ENCODE data around the gene PAGE4. TPM values are rescaled to one million over a fixed set of nuclear protein-coding genes. Genes with fewer than 3 reads are reported as not detected.

PAGE4 gene
- not detected for total RNA-seq

GRCh38 chrX:49829016-49829415 lies at the start of gene PAGE4:
PAGE4 (plus strand) TSS chrX:49829303; CDS start chrX:49830429, 1,126 bp downstream.
- Histone ChIP-seq H3K27ac (no peak within 1 kb of the TSS), H3K36me3 (no peaks in the 10 kb centered on the region), H3K4me1 (no peaks in the 10 kb centered on the region), H3K9me3 (no peaks in the 10 kb centered on the region), H3K4me3 (replicated peaks in 1 of 3) (no peak within 1 kb of the TSS), H3K27me3 (no peaks in the 10 kb centered on the region)
- WGBS, 2 donors: 64 to 75% methylated on average over 6 to 8 of the region's 8 CpGs
- no peak for DNase-seq
- TF ChIP-seq POLR2A (IDR thresholded peaks at IDR 0.05): no peak
- TF ChIP-seq CTCF (IDR thresholded peaks at IDR 0.05): no peak
- intact Hi-C loops (cut with DNase I): no loop called here

- DNase-seq: no peak
- Histone ChIP-seq H3K27me3 (no peaks in the 10 kb centered on the region), H3K27ac (no peak overlapping the region), H3K4me1 (no peaks in the 10 kb centered on the region), H3K4me3 (replicated peaks in 1 of 3) (no peak overlapping the region), H3K9me3 (no peaks in the 10 kb centered on the region), H3K36me3 (no peaks in the 10 kb centered on the region)
- intact Hi-C loops (cut with DNase I): no loop called here
- 80% methylated on average over 1 of the region's 1 CpG; no CpG with 5 or more reads in 1 of the 2 donors for WGBS, 2 donors
- no peak for TF ChIP-seq CTCF (IDR thresholded peaks at IDR 0.05)
- no peak for TF ChIP-seq POLR2A (IDR thresholded peaks at IDR 0.05)
Measured at GRCh38 chrX:49784747-49785280, 44.3 kb upstream of the PAGE4 start.

DNA sequence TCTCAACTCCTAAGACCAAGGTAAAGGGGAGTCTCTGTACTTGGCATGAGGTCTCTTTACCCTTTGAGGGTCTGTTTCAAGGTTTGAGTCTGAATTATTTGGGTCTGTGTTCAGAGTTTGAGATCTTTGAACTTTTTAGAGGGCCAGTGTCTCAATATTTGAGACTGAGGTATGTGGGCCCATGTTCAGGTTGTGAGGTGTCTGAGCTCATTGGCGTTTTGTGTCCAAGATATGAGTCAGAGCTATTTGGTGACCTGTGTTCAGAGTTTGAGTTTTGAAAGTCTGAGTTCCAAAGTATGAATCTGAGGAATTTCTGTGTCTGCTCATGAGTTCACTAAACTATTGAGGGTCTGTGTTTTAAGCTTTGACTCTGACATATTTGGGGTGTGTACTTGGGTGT lies 36.7 kb upstream of the PAGE4 start:
- 75% methylated on average over 1 of the region's 1 CpG; no CpG with 5 or more reads in 1 of the 2 donors for WGBS, 2 donors
- intact Hi-C loops (cut with DNase I): no loop called here
- Histone ChIP-seq H3K27me3 (no peaks in the 10 kb centered on the region), H3K27ac (no peak overlapping the region), H3K36me3 (no peaks in the 10 kb centered on the region), H3K9me3 (no peaks in the 10 kb centered on the region), H3K4me3 (replicated peaks in 1 of 3) (no peak overlapping the region), H3K4me1 (no peaks in the 10 kb centered on the region)
- no peak for DNase-seq
- no peak for TF ChIP-seq CTCF (IDR thresholded peaks at IDR 0.05)
- TF ChIP-seq POLR2A (IDR thresholded peaks at IDR 0.05): no peak

DNA sequence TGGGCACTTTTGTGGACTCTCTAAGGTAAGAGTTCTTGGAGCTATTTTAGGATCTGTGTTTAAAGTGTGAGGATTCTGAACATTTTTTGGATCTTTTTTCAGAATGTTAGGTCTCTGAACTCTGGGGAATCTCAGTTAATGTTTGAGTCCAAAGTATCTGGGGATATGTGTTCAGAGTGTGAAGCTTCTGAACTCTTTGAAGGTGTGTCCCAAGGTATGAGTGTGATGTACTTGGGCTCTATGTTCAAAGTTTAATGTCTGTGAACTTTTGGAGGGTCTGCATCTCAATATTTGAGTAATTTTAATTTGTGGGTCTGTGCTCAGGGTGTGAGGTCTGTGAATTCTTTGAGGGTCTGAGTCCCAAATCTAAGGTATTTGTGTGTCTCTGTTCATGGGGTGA lies 35.4 kb upstream of the PAGE4 start:
- Histone ChIP-seq H3K4me1 (no peaks in the 10 kb centered on the region), H3K27me3 (no peaks in the 10 kb centered on the region), H3K27ac (no peak overlapping the region), H3K36me3 (no peaks in the 10 kb centered on the region), H3K4me3 (replicated peaks in 1 of 3) (no peak overlapping the region), H3K9me3 (no peaks in the 10 kb centered on the region)
- no peak for DNase-seq
- intact Hi-C loops (cut with DNase I): no loop called here
- no peak for TF ChIP-seq POLR2A (IDR thresholded peaks at IDR 0.05)
- no peak for TF ChIP-seq CTCF (IDR thresholded peaks at IDR 0.05)

- no peaks in the 10 kb centered on the region for H3K36me3 ChIP-seq
- 88 to 96% methylated on average over 1 of the region's 1 CpG for WGBS, 2 donors
- TF ChIP-seq CTCF (IDR thresholded peaks at IDR 0.05) (no peak), POLR2A (IDR thresholded peaks at IDR 0.05) (no peak)
- no peaks in the 10 kb centered on the region for H3K27me3 ChIP-seq
- intact Hi-C loops (cut with DNase I): no loop called here
- H3K4me3 ChIP-seq (replicated peaks in 1 of 3): no peak overlapping the region
- no peak overlapping the region for H3K27ac ChIP-seq
- no peak for DNase-seq
- no peaks in the 10 kb centered on the region for H3K4me1 ChIP-seq
- H3K9me3 ChIP-seq: no peaks in the 10 kb centered on the region
Measured at GRCh38 chrX:49799828-49800227, 29.3 kb upstream of the PAGE4 start.

All from thyroid gland (tissue), 4 donors.